GM23338 (cell line): Measurements from ENCODE around the gene COMP. TPM values are rescaled to one million over a fixed set of nuclear protein-coding genes. Genes with fewer than 3 reads are reported as not detected.

Experiments
- ETS1 ChIP-seq: IDR thresholded peaks from 2 replicates; pipeline ENCODE4 v1.6.1; 2016; ENCODE audit warnings: antibody characterized with exemption
- NANOG ChIP-seq: IDR thresholded peaks from 2 replicates; pipeline ENCODE4 v1.6.1; 2016; ENCODE audit warnings: antibody characterized with exemption, borderline replicate concordance
- STAT1 ChIP-seq: IDR thresholded peaks from one replicate; pipeline ENCODE4 v1.6.1; 2016; ENCODE audit warnings: antibody characterized with exemption; ENCODE audit not compliant: unreplicated experiment
- polyA plus RNA-seq: library from polyadenylated mRNA; unstranded; fragments of >200 nt; fragmentation: Nextera tagmentation; extraction: Ambion mirVana; gene quantifications from 2 replicates; pipeline ENCODE4 v1.2.1, GENCODE V29; 2016
- total RNA-seq: library from RNA; depleted of rRNA; stranded (reverse); fragments of >200 nt; shearing (Covaris generic); gene quantifications from 2 replicates; pipeline ENCODE4 v1.2.3, GENCODE V29; 2014; rRNA removed

The COMP gene
- total and polyA plus RNA-seq, 2 experiments from 2014 or later: 0.58 to 0.63 TPM

GRCh38 chr19:18733196-18733647 lies 57.9 kb downstream of the COMP start (continued):
- TF ChIP-seq ETS1 (no peak), STAT1 (no peak), NANOG (no peak)

Other genes starting within 250 kb of the COMP start
- 291 and 367 TPM in 2 replicates for gene FKBP8, start 247.7 kb downstream of the COMP start, total RNA-seq
- 158 and 164 TPM in 2 replicates for gene FKBP8, start 247.7 kb downstream of the COMP start, polyA plus RNA-seq
- 162 and 164 TPM in 2 replicates for gene KXD1, start 233.4 kb downstream of the COMP start, total RNA-seq
- gene KXD1, start 233.4 kb downstream of the COMP start, polyA plus RNA-seq: 108 and 111 TPM in 2 replicates
- 627 and 649 TPM in 2 replicates for gene UBA52, start 219.4 kb downstream of the COMP start, total RNA-seq
- gene UBA52, start 219.4 kb downstream of the COMP start, polyA plus RNA-seq: 1,301 and 1,361 TPM in 2 replicates
- 121 and 124 TPM in 2 replicates for gene REX1BD, start 202.5 kb downstream of the COMP start, total RNA-seq
- 135 and 138 TPM in 2 replicates for gene REX1BD, start 202.5 kb downstream of the COMP start, polyA plus RNA-seq
- 17.1 and 18.1 TPM in 2 replicates for gene CRLF1, start 184.5 kb downstream of the COMP start, total RNA-seq
- 19.7 and 22.9 TPM in 2 replicates for gene CRLF1, start 184.5 kb downstream of the COMP start, polyA plus RNA-seq
- 6.8 and 9.8 TPM in 2 replicates for gene TMEM59L, start 178.4 kb downstream of the COMP start, total RNA-seq
- gene TMEM59L, start 178.4 kb downstream of the COMP start, polyA plus RNA-seq: 15.7 and 16.2 TPM in 2 replicates
- gene KLHL26, start 154.3 kb downstream of the COMP start, total RNA-seq: 11.2 and 13.7 TPM in 2 replicates
- gene KLHL26, start 154.3 kb downstream of the COMP start, polyA plus RNA-seq: 3.6 and 6.4 TPM in 2 replicates
- 5.4 and 7.1 TPM in 2 replicates for gene CRTC1, start 107.6 kb downstream of the COMP start, total RNA-seq
- 6.7 and 8.4 TPM in 2 replicates for gene CRTC1, start 107.6 kb downstream of the COMP start, polyA plus RNA-seq
- gene UPF1, start 40.7 kb upstream of the COMP start, total RNA-seq: 81.9 and 138 TPM in 2 replicates
- 13.8 and 14.3 TPM in 2 replicates for gene UPF1, start 40.7 kb upstream of the COMP start, polyA plus RNA-seq
- gene CERS1, start 104.9 kb upstream of the COMP start, total RNA-seq: 11.1 and 11.7 TPM in 2 replicates
- gene CERS1, start 104.9 kb upstream of the COMP start, polyA plus RNA-seq: 12.2 and 15.9 TPM in 2 replicates
- gene COPE, start 128.1 kb upstream of the COMP start, total RNA-seq: 235 and 263 TPM in 2 replicates
- 263 and 269 TPM in 2 replicates for gene COPE, start 128.1 kb upstream of the COMP start, polyA plus RNA-seq
- 49.6 and 75.3 TPM in 2 replicates for gene DDX49, start 128.4 kb upstream of the COMP start, total RNA-seq
- 40.2 and 44.2 TPM in 2 replicates for gene DDX49, start 128.4 kb upstream of the COMP start, polyA plus RNA-seq
- 23.5 and 38.4 TPM in 2 replicates for gene HOMER3, start 149.9 kb upstream of the COMP start, total RNA-seq
- 16.7 and 18.0 TPM in 2 replicates for gene HOMER3, start 149.9 kb upstream of the COMP start, polyA plus RNA-seq
- 86.5 and 102 TPM in 2 replicates for gene SUGP2, start 242.2 kb upstream of the COMP start, total RNA-seq
- 99.3 and 109 TPM in 2 replicates for gene SUGP2, start 242.2 kb upstream of the COMP start, polyA plus RNA-seq
- gene ARMC6, start 242.3 kb upstream of the COMP start, total RNA-seq: 95.1 and 112 TPM in 2 replicates
- 40.9 and 45.0 TPM in 2 replicates for gene ARMC6, start 242.3 kb upstream of the COMP start, polyA plus RNA-seq